Ascending aorta (tissue), 2 donors: Measurements from ENCODE around the gene CNGA3. TPM values are rescaled to one million over a fixed set of nuclear protein-coding genes. Genes with fewer than 3 reads are reported as not detected.

Source experiments
- DNase-seq, 2 donors: peaks; one replicate each; pipeline ENCODE4 v3.0.0-alpha.2; 2019; ENCODE audit warnings: low spot score in 2 of 2
- H3K27ac ChIP-seq, 2 donors: fragments of 200-600 bp; sonication (generic); one replicate each; pipeline ENCODE4 v1.5.1; 2016 to 2017; ENCODE audit warnings: mild to moderate bottlenecking in 1 of 2
- H3K27me3 ChIP-seq: fragments of 200-600 bp; sonication (generic); one replicate; pipeline ENCODE4 v1.5.1; 2017
- H3K36me3 ChIP-seq, 2 donors: fragments of 200-600 bp; sonication (generic); one replicate each; pipeline ENCODE4 v1.5.1; 2016
- H3K4me1 ChIP-seq, 2 donors: fragments of 200-600 bp; sonication (generic); one replicate each; pipeline ENCODE4 v1.5.1; 2016 to 2017; ENCODE audit warnings: mild to moderate bottlenecking in 1 of 2
- H3K4me3 ChIP-seq, 2 donors: fragments of 200-600 bp; sonication (generic); one replicate each; pipeline ENCODE4 v1.5.1; 2016 to 2017; ENCODE audit warnings: mild to moderate bottlenecking in 1 of 2
- H3K9me3 ChIP-seq, 2 donors: fragments of 200-600 bp; sonication (generic); one replicate each; pipeline ENCODE4 v1.5.1; 2016
- intact Hi-C: fragments of 100-400 bp; cut with DNase I; formaldehyde crosslinking; loops from one replicate; pipeline ENCODE4 v1.15.1; 2023
- total RNA-seq: library from RNA; depleted of rRNA; stranded (reverse); fragments of >200 nt; gene quantifications from one replicate; pipeline ENCODE4 v1.1.0, GENCODE V29; 2016
- TF ChIP-seq, protein P1 (sequence below), 3 experiments: fragments of 200-600 bp in 2 of 3; fragments of 450-650 bp in 1 of 3; sonication (generic) in 2 of 3; IDR thresholded peaks; one replicate each; pipeline ENCODE4 v1.5.1; 2016 to 2019; ENCODE audit warnings: antibody characterized with exemption in 3 of 3, mild to moderate bottlenecking in 1 of 3, moderate library complexity in 1 of 3

CNGA3 gene
- total RNA-seq, 1 donor from 2014 or later = not detected

DNA sequence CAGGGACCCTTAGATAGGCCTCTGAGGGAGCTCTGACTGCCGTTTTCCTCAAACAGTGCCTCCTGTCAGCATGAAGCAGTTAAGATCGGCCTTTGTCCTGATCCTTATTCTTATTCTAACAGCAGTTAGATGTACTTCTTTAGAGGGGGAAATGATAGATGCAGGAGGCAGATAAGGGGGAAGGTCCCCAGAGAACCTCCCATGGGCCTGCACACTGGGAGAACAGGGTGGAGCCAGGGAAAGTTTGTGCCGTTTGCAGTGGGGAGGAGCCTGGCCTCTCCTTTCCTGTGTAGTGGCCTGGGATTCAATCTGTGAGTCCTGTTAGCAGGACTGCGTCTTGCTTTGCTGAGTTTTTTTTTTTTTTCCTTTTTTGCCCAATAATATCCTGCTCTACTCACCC, 90.5 kb downstream of the CNGA3 start:
- Histone ChIP-seq H3K27ac (no peak overlapping the region), H3K4me3 (no peak overlapping the region), H3K4me1 (no peaks in the 10 kb centered on the region), H3K36me3 (no peaks in the 10 kb centered on the region), H3K27me3 (no peaks in the 10 kb centered on the region), H3K9me3 (peaks cover 0 to 11% of the 10 kb centered on the region in 2 donors)
- DNase-seq = no peak
- TF ChIP-seq, protein P1, sequence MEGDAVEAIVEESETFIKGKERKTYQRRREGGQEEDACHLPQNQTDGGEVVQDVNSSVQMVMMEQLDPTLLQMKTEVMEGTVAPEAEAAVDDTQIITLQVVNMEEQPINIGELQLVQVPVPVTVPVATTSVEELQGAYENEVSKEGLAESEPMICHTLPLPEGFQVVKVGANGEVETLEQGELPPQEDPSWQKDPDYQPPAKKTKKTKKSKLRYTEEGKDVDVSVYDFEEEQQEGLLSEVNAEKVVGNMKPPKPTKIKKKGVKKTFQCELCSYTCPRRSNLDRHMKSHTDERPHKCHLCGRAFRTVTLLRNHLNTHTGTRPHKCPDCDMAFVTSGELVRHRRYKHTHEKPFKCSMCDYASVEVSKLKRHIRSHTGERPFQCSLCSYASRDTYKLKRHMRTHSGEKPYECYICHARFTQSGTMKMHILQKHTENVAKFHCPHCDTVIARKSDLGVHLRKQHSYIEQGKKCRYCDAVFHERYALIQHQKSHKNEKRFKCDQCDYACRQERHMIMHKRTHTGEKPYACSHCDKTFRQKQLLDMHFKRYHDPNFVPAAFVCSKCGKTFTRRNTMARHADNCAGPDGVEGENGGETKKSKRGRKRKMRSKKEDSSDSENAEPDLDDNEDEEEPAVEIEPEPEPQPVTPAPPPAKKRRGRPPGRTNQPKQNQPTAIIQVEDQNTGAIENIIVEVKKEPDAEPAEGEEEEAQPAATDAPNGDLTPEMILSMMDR (IDR thresholded peaks at IDR 0.05) = no peak
- intact Hi-C loops = no loop called here

DNA sequence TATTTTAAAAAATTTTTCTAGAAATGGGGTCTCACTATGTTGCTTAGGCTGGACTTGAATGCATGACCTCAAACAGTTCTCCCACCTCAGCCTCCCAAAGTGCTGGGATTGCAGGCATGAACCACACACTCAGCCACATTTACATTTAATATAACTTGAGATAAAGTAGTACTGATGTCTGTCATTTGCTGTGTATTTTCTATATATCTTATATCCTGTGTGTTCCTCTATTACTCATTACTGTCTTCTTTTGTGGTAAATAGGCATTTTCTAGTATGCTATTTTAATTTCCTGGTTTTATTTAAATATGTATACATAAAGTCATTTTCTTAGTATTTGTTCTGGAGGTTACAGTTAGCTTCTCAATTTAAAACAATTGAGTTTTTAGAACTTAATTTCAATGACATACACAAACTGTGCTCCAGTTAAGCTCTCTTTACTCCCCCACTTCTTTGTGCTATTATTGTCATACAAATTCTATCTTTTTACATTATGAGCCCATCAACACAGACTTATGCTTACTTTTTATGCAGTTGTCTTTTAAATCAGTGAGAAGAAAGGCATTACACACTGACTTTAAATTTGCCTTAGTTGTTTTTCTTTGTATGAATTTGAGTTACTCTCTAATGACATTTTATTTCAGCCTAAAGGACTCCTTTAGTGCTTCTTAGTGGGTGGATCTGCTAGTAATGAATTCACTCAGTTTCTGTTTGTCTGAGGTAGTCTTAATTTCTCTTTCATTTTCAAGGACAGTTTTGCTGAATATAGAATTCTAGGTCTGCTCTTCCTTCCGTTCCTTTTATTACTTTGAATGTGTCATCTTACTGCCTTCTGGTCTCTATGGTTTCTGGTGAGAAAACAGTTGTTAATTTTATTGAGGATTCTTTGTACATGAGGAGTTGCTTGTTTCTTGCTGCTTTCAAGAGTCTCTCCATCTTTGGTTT, 92.2 kb downstream of the CNGA3 start:
- Histone ChIP-seq H3K36me3 (no peaks in the 10 kb centered on the region), H3K9me3 (peaks cover 0 to 7% of the 10 kb centered on the region in 2 donors), H3K27ac (no peak overlapping the region), H3K4me1 (no peaks in the 10 kb centered on the region), H3K4me3 (no peak overlapping the region), H3K27me3 (no peaks in the 10 kb centered on the region)
- TF ChIP-seq, protein P1 (IDR thresholded peaks at IDR 0.05) = no peak
- DNase-seq = no peak
- intact Hi-C loops = no loop called here

GRCh38 chr2:98441706-98442450, 95.6 kb downstream of the CNGA3 start:
- peak in 1 of 2 donors; percentile 34 for DNase-seq
- Histone ChIP-seq H3K9me3 (no peaks in the 10 kb centered on the region), H3K27ac (no peak overlapping the region), H3K4me1 (peaks cover 2 to 7% of the 10 kb centered on the region in 2 donors), H3K36me3 (no peaks in the 10 kb centered on the region), H3K4me3 (no peak overlapping the region), H3K27me3 (no peaks in the 10 kb centered on the region)
- intact Hi-C loops = loop anchor here (5.0 kb wide), 1 partner anchor 60 kb away; no protein-coding TSS in a partner anchor
- TF ChIP-seq, protein P1 (IDR thresholded peaks at IDR 0.05) = no peak

- Histone ChIP-seq H3K36me3 (no peaks in the 10 kb centered on the region), H3K9me3 (no peaks in the 10 kb centered on the region), H3K27ac (no peak overlapping the region), H3K27me3 (no peaks in the 10 kb centered on the region), H3K4me1 (peaks cover 2 to 7% of the 10 kb centered on the region in 2 donors), H3K4me3 (no peak overlapping the region)
- TF ChIP-seq, protein P1 (IDR thresholded peaks at IDR 0.05) = no peak
- DNase-seq = no peak
- intact Hi-C loops = loop anchor here (5.0 kb wide), 1 partner anchor 60 kb away; no protein-coding TSS in a partner anchor
These were observed 96.2 kb downstream of the CNGA3 start for GRCh38 chr2:98442488-98442887.

DNA sequence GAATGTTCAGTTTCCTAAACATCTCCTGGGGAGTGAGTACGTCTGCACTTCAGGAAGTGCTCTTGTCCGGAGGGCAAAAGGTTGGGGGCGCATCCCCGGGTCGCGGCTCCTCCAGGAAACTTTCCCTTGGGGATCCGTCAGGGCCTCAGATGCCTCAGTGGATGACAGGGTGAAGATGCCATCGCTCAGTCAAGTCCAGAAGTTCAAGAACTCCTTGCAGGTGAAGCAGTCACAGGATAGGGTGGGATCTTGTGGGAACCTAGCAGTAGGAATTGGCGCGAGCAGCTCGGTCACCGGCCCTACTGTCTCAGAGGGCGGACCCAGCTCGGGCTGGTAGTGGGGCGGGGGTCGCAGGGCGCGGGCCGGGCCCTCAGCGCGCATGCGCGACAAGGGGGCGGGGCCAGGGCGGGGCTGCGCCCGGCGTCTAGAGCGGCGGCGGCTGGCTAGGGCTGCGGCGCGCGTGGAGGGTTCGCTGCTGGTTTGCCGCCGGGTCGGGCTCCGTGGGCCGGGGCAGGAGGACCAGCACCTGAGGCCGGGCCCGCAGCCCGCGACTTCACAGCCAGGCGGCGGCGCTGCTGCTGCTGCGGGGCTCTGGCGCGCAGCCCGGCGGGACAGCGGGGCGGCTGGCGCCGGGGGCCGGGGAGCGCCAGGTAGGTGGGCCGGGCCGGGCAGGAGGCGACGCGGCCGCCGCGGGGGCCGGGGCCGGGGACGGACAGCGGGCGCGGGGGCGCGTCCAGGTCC, 98.3 kb downstream of the CNGA3 start, which contains the start of gene INPP4A:
Gene INPP4A (plus strand): TSS at position 423 of the 741 bp plus-strand sequence. CDS start 75,191 bp downstream, outside the sequence.
- no peaks in the 10 kb centered on the region for H3K9me3 ChIP-seq
- H3K4me1 ChIP-seq = peaks cover 2 to 8% of the 10 kb centered on the region in 2 donors
- H3K4me3 ChIP-seq = peak within 1 kb of the TSS; percentile 61 to 97
- H3K36me3 ChIP-seq = no peaks in the 10 kb centered on the region
- peak in 1 of 2 donors; percentile 76 for DNase-seq
- intact Hi-C loops = loop anchor here (2.0 to 5.0 kb wide), 2 partner anchors 58 to 164 kb away; partner anchors contain the start of genes COA5 and UNC50
- no peaks in the 10 kb centered on the region for H3K27me3 ChIP-seq
- H3K27ac ChIP-seq = peak within 1 kb of the TSS; percentile 53 to 74
- TF ChIP-seq, protein P1 (IDR thresholded peaks at IDR 0.05) = peak in 1 of 3 experiments; percentile 33
